NOMO-1 treated with DMSO at 0.1 percent for 48 hours (cell line): Measurements from ENCODE around the gene CDH23.

ENCODE experiments used
- DNase-seq: peaks from one replicate; lab custom pipeline; 2025; ENCODE audit not compliant: unreplicated experiment; lab: John Stamatoyannopoulos, UW

CDH23 gene

DNA sequence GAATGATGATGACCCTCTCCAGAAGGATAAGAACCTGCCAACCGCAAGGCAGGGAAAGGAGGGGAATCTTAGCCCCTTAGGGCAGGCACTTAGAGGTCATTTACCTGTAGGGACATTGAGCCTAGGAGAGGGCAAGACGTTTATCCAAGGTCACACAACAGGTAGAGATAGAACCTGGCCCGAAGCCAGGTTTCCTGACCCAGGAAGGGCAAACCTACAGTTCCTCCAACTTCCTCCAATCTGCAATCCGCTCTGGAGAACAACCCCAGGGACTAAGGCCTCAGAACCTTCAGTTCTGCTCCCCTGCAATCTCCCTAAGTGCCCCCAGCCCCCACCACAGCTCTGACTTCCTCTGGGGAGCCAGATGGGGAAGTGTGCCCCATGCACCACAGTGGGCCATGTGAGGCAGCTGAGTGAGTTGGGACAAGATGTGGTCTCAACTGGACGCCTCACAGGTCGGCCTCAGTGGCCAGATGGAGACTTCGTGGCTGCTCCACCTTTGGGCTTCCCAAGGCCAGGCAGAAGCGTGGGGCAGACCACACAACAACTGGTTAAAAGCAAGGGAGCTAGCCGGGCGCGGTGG lies 455.7 kb downstream of the CDH23 start:
- DNase-seq: peak; percentile 78

DNA sequence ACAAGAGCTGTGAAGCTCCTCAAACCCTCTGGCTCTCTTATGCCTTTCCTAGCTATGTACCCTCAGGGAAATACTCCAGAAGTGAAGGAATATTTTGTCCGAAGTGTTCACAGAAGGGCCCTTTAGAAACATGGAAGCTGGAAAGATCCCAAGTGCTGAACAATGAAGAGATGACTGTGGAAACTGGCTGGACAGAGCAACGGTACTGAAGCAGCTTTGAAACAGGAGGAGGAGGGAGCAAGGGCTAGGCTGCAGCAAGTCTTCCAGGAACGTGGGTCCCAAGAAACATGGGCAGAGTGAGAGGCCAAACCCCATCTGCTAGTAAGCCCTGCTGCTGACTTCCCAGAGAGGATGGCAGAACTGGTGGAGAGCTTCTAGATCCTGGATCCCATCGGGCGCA lies 457.3 kb downstream of the CDH23 start:
- DNase-seq: no peak

DNA sequence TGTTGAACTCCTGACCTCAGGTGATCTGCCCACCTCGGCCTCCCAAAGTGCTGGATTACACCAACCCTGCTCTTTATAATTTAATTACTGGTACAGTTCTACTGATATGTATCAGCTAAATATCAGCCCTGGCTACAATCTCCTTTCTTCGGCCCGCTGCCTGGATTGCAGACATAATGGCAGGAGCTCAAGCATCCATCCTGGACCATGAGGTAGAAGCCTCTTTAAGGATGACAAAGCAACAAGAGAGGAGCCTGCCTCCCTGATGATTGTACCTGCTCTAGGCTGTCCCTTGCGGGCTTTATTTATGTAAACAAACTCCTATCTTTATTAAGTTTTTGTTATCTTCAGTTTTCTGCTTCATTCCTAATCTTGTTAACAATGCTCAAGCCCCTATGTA lies 459.9 kb downstream of the CDH23 start:
- no peak for DNase-seq

DNA sequence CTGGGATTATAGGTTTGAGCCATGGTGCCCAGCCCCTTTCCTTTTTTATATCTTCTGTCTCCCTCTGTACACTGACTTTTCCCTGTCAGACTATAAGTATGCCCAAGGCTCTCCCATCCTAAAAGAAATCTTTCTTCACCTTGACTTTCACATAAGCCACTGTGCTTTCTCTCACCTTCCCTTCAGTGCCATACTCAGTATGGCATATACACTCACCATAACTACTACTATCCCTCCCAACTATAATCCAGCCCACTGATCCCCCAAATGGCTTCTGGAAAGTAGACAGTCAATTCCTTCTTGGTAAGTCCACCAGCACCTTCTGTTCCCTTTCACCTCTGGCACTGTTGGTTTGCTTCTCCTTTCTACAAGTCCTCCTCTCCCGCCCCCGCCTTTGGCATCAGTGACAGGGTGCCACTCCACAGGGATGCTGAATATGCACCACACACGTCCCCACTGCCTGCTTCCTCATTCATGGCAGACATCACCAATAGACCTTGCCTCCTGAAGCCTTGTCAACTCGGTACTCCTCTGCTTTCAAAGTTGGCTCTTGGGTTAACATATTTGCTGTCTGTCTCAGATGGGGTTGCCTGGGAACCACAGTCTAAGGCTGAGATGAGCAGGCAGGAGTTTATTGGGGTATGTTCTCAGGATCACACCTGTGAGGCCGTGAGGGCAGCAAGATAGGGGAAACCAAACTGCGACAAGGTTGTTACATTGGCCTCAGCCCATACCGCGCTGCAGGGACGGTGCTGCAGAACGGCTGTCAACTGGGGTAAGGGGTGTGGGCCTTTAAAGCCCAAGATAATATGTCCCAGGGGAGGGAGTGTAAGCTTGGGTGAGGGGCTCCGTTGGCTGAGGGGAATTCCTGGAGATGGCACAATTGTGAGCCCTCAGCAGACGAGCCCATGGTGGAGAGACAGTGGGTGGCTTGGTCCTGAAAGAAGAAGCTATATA lies 461.5 kb downstream of the CDH23 start:
- no peak for DNase-seq

DNA sequence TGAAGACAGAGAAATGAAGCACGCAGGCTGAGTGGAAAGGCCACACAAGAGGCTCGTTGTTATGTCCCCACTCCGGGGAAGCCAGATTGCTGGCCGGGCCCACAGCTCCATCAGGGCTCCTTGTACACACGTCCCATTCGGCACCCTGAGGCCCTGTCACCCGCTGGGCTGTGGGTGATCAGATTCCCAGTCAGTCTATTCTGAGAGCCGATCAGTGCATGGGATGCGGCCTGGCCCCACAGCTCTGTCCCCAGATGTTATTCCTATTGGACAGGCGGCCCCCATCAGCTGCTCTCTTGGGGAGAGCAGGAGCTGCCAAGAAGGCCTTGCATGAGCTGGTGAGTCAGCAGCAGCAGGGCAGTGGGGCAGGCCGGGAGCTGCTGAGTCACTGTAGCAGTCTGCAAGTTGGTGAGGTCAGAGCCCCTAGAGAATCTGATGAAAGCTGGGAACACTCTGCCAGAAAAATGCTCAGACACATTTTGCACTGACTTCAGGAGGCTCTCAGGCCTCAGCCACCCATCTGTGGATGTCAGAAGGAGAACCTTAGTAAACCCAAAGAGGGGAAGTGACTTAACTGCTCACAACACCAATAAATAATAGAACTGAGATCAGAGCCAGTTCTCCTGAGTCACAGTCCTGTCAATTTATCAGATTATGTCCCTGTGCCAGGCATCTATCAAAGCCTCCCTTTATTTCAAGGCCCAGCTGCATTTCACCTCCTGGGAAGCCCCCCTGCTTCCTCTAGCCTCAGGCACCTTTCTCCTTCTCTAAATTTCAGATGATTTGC lies 463.7 kb downstream of the CDH23 start:
- peak; percentile 93 for DNase-seq

DNA sequence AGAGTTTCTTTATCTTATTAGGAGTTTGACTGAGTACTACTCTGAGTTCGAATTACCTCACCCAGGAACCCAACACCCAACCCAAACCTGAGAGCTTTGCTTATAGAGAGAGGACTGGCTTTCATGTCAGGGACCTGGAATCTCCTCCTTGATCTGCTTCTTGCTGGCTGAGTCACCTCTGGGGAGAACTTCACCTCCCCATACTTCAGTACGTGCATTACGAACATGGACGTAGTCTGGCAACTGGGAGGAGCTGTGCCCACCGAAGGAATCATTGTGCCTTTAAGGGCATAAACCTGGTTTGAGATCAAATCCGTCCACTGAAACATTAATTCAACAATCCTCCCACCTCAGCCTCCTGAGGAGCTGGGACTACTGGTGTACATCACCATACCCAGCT lies 466.5 kb downstream of the CDH23 start:
- DNase-seq: no peak

DNA sequence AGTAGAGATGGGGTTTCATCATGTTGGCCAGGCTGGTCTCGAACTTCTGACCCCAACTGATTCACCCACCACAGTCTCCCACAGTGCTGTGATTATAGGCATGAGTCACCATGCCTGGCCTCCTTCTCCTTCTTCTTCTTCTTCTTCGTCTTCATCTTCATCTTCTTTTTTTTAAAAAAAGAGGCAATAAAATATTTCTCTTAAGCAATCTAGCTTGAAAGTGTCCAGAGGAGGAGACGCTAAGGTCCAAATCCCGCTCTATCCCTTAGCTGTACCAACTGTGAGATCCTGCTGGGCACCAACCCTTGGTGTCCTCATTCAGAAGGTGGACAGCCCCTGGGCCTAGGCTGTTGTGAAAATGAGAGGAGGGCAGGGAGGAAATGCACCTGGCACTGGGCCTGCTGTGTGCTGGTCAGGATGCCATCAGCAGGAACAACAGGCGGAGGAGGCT lies 468.2 kb downstream of the CDH23 start:
- peak; percentile 19 for DNase-seq
